Fibroblast of the aortic adventitia (primary cell): Measurements from ENCODE around the gene IDH3G. TPM values are rescaled to one million over a fixed set of nuclear protein-coding genes. Genes with fewer than 3 reads are reported as not detected.

Source experiments
- DNase-seq: peaks from one replicate; pipeline ENCODE4 v3.0.0-alpha.2; 2010; ENCODE audit warnings: low read depth
- H3K4me3 ChIP-seq: 2 replicates; pipeline ENCODE4 v1.5.1; 2011; ENCODE audit warnings: low read depth, mild to moderate bottlenecking, control low read depth, low read length, moderate library complexity
- total RNA-seq: library from RNA; depleted of rRNA; stranded (reverse); fragments of >200 nt; gene quantifications from 2 replicates; pipeline ENCODE4 v1.2.3, GENCODE V29; 2012; ENCODE audit warnings: low replicate concordance
- TF ChIP-seq, protein P1 (sequence below): IDR thresholded peaks from 2 replicates; pipeline ENCODE4 v1.5.1; 2011; ENCODE audit warnings: mild to moderate bottlenecking, low read length, control low read depth, inconsistent platforms; ENCODE audit not compliant: insufficient read depth

IDH3G gene
- total RNA-seq, 1 donor, result 46.0 TPM

DNA sequence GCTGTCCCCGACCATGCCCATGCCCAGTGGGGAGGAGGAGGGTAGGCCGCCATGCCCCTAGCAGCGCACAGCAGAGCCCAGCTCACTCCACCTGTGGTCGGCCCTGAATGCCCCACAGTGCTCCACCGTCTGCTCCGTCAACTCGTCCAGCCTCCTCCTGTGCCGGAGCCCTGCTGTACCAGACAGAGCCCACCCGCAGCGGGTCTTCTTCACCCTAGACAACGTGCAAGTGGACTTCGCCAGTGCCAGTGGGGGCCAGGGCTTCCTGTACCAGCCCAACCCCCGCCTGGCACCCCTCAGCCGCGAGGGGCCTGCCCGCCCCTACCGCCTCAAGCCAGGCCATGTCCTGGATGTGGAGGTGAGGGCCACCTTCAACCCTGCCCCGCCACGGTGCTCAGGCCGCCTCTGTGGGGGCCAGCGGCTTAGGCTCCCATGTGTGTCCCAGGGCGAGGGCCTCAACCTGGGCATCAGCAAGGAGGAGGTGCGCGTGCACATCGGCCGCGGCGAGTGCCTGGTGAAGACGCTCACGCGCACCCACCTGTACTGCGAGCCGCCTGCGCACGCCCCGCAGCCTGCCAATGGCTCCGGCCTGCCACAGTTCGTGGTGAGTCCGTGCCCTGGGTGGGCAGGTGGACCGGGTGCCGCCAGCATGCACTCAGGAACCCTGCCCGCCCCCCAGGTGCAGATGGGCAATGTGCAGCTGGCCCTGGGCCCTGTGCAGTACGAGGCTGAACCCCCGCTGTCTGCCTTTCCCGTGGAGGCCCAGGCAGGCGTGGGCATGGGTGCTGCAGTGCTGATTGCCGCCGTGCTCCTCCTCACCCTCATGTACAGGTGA lies 20.2 kb downstream of the IDH3G start:
- no peak overlapping the region for H3K4me3 ChIP-seq
- TF ChIP-seq, protein P1, sequence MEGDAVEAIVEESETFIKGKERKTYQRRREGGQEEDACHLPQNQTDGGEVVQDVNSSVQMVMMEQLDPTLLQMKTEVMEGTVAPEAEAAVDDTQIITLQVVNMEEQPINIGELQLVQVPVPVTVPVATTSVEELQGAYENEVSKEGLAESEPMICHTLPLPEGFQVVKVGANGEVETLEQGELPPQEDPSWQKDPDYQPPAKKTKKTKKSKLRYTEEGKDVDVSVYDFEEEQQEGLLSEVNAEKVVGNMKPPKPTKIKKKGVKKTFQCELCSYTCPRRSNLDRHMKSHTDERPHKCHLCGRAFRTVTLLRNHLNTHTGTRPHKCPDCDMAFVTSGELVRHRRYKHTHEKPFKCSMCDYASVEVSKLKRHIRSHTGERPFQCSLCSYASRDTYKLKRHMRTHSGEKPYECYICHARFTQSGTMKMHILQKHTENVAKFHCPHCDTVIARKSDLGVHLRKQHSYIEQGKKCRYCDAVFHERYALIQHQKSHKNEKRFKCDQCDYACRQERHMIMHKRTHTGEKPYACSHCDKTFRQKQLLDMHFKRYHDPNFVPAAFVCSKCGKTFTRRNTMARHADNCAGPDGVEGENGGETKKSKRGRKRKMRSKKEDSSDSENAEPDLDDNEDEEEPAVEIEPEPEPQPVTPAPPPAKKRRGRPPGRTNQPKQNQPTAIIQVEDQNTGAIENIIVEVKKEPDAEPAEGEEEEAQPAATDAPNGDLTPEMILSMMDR, result no peak
- DNase-seq, result no peak

DNA sequence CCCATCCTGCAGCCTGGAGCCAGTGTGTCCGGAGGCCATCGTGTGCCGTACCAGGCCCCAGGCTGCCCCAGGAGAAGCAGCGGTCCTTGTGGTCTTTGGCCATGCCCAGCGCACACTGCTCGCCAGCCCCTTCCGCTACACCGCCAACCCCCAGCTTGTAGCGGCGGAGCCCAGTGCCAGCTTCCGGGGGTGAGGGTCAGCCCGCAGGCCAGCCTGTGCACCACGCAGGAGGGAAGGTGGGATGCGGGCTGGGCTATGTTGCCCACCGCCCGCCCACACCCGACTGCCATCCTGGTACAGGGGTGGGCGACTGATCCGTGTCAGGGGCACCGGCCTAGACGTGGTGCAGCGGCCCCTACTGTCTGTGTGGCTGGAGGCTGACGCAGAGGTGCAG lies 21.0 kb downstream of the IDH3G start:
- TF ChIP-seq, protein P1, result no peak
- H3K4me3 ChIP-seq, result no peak overlapping the region
- DNase-seq, result no peak

DNA sequence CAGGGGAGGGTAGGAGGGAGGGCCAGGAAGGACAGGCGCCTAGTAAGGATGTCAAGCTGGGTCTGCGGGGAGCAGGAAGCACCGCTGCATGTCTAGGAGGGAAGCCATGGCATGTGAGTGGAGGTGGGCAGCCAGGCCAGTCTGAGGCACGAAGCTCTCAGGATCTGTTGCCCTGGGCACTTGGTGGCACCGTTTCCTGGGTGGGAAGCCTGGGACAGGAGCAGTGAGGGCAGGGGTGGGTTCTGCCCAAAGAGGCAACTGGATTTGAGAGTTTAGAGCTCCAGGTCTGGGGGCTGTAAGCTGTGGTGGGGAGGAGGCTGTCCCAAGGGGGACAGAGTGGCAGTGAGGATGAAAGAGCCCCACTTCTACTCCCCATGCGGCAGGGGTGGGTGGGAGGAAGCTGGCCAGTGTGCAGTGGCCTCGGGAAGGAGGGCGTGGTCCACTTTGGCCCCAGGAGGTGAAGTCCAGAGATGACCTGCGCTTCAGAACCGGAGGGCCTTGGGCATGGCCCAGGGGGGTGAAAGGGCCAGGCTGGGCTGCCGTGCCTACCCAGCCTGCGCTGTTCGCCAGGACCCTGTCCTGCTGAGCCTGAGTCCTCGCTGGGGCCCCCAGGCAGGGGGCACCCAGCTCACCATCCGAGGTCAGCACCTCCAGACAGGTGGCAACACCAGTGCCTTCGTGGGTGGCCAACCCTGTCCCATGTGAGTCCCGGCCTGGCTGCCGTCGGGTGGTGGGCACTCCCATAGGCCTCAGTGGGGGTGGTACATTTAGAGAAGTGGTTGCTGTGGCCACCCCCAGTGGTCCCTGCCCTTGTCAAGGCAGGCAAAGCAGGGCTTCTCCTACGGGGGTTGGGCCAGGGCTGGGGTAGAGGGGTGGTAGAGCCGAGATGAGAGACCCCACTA lies 21.6 kb downstream of the IDH3G start:
- DNase-seq, result no peak
- TF ChIP-seq, protein P1, result no peak
- no peak overlapping the region for H3K4me3 ChIP-seq

DNA sequence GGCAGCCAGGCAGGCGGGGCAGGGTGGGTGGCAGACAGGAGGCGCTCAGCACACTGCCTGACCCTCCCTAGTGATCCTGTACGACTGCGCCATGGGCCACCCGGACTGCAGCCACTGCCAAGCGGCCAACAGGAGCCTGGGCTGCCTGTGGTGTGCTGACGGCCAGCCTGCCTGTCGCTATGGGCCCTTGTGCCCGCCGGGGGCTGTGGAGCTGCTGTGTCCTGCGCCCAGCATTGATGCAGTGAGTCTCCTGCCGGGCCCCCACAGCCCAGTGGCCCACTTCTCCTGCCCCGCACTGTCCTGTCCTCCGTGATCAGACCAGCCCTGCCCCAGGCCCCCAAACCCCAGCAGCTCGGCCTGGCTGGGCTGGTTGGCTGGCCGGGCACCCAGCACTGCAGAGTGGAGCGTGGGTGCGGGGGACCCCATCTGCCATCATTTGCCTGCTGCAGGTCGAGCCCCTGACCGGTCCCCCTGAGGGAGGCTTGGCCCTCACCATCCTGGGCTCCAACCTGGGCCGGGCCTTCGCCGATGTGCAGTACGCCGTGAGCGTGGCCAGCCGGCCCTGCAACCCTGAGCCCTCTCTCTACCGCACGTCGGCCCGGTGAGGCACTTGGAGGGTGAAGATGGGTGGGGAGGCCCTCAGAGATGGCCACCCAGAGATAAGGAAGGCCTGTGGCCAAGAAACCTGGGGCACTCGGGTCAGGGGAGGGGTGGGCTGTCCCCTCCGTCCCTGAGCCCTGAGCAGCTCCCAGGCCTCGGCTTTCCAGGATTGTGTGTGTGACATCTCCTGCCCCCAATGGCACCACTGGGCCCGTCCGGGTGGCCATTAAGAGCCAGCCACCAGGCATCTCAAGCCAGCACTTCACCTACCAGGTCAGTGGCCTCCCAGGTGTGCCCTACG lies 22.5 kb downstream of the IDH3G start:
- no peak for DNase-seq
- no peak overlapping the region for H3K4me3 ChIP-seq
- TF ChIP-seq, protein P1, result no peak

DNA sequence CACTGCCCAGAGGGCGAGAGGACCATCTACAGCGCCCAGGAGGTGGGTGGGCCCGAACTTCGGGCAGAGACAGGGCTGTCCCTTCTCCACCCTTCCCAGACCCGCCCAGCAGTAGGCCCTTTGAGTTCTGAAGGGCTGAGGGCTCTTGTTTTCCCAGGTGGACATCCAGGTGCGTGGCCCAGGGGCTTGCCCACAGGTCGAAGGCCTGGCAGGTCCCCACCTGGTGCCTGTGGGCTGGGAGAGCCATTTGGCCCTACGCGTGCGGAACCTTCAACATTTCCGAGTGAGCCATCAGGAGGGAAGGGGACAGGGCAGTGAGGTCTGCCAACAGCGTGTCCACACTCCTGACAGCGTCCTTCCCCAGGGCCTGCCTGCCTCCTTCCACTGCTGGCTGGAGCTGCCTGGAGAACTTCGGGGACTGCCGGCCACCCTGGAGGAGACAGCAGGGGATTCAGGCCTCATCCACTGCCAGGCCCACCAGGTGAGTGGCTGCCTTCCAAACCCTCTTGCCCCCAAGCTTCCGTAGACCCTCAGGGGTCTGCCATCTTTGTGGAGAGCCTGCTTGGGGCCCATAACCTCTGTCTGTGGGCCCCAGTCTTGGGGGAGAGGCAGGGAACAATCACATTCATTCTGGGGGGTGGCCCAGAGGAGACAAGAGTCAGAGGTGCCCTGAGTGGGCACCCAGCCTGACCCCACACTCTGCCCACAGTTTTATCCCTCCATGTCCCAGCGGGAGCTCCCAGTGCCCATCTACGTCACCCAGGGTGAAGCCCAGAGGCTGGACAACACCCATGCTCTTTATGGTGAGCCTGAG lies 23.4 kb downstream of the IDH3G start:
- no peak for DNase-seq
- H3K4me3 ChIP-seq, result no peak overlapping the region
- TF ChIP-seq, protein P1, result no peak
